NB4 (cell line): Measurements from ENCODE around the gene OR52L1.

Source experiments
- POLR2A ChIP-seq: IDR thresholded peaks from 2 replicates; pipeline ENCODE4 v1.6.1; 2011; ENCODE audit warnings: mild to moderate bottlenecking; ENCODE audit not compliant: insufficient read length; ENCODE audit errors: extremely low read depth
- TF ChIP-seq, protein P1 (sequence below): IDR thresholded peaks from one replicate; pipeline ENCODE4 v1.5.1; 2012; ENCODE audit warnings: low read depth, low read length

DNA sequence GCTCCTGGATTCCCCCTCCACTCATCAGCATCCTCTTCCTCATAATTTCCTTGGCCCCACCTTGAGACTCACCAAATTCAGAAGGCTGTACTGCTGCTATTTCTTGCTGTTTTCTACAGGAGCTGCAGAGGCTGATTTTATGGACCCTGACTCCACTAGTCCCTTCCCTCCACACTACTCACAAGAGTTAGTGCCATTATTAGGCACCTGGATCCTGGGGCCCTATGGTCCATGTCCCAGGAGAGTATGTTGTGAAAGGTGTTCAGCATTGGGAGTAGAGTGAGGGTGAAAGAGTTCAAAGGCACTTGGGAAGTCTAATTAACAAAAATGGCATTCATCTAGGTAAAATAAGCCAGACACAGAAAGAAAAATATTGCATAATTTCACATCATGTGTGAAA, 20.1 kb upstream of the OR52L1 start, which contains the start of gene OR56A4:
- no peak for TF ChIP-seq POLR2A
- TF ChIP-seq, protein P1, sequence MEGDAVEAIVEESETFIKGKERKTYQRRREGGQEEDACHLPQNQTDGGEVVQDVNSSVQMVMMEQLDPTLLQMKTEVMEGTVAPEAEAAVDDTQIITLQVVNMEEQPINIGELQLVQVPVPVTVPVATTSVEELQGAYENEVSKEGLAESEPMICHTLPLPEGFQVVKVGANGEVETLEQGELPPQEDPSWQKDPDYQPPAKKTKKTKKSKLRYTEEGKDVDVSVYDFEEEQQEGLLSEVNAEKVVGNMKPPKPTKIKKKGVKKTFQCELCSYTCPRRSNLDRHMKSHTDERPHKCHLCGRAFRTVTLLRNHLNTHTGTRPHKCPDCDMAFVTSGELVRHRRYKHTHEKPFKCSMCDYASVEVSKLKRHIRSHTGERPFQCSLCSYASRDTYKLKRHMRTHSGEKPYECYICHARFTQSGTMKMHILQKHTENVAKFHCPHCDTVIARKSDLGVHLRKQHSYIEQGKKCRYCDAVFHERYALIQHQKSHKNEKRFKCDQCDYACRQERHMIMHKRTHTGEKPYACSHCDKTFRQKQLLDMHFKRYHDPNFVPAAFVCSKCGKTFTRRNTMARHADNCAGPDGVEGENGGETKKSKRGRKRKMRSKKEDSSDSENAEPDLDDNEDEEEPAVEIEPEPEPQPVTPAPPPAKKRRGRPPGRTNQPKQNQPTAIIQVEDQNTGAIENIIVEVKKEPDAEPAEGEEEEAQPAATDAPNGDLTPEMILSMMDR, result no peak
